ENCODE results near the gene PHC3.

The PHC3 gene

DNA sequence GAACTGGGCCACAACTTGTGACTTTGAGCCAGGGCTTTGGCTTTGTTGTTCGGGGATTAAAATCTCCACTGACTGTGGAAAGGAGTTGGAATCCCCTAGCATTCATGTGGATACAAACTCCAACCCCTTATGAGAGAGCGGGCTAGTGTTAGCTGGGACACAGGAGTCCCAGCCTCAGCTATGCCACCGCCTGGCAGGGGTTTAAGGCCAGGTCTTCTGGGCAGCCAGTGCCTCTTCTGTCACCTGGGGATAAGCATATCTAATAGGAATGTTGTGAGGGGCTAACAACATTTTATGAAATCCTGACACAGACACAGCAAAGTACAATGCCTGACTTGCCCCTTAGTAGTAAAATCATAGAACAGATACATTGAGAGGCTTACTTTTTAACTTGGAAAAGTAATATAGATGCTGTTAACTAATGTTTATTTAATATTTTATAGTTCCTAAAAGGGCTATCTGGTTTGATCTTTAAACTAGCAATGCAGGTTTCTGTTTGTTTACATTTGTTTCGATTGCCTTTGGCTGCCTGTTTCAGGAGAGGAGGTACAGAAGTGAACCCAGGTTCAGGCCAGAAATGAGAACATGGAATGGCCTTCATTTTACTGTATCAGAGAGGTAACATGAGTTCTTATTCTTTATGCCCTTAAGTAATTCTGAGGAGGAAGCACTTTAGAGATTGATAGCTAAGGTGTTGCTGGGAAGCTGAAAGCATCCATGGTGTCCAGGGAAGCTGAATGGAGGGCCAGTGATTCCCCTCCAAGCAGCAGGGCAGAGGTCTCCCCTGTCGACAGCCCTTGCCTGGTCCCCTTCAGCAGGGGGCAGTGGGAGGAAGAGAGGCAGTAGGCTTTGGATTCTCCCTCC lies 135.0 kb downstream of the PHC3 start:
- DNase-seq (ENCODE audit: low read depth in 2 of 3, low spot score in 1 of 3) = no peak

DNA sequence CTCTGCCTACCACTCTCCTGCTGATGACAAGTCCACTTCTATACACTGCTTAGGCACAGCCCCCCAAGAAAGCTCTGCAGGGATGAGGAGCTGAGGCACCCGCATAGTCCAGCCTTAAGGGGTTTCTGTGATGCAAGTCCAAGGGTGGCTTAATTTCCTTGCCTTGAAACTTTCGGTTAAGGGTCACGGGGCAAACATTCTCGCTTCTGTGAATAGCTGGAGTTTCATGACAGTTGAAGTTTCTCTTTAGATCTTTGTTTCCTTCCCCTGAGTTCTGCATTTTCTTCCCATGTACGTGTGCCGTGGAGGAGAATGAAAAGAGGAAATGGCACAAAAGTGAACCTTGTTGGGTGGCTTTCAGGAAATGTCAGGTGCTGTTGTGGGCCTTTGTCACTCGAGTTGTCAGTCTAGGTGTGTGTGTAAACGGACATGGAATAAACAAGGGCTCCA lies 136.7 kb downstream of the PHC3 start:
- DNase-seq (ENCODE audit: low read depth in 2 of 3, low spot score in 1 of 3) = no peak

DNA sequence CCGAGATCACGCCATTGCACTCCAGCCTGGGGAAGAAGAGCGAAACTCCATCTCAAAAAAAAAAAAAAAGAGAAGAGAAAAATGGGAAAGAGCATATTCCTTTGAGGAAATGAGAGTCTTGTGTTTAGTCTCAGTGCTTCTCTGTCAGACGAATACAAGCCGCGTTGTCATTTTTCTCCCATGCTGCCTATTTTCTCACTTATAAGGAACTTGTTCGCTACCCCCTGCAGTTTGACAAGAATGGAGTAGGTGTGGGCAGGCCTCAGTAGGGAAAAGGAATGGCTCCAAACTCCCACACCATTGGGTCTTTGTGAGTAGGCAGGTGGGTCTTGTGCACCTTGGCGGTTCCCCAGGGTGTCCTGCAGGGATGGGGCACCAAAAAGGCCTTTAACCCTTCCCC lies 137.3 kb downstream of the PHC3 start:
- DNase-seq (ENCODE audit: low read depth in 2 of 3, low spot score in 1 of 3) = no peak

DNA sequence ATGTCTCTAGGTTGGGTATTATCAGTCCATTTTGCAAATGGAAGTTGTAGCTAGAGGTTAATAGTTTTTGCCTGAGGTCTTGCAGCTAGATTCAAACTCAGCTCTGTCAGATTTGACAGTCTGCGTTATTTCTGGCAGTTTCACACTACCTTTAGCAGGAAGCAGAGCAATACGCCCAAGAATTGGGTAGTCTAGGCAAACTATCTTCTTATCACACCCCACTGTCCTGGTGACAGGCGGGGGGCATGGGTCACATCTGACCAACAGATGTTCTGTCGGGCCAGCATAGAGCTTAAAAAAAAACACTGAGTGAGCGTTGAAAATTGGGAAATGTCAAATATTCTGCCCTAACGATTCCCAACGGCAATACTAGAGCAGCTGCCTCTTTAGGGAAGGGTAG lies 138.0 kb downstream of the PHC3 start:
- DNase-seq (ENCODE audit: low read depth in 2 of 3, low spot score in 1 of 3) = no peak

DNA sequence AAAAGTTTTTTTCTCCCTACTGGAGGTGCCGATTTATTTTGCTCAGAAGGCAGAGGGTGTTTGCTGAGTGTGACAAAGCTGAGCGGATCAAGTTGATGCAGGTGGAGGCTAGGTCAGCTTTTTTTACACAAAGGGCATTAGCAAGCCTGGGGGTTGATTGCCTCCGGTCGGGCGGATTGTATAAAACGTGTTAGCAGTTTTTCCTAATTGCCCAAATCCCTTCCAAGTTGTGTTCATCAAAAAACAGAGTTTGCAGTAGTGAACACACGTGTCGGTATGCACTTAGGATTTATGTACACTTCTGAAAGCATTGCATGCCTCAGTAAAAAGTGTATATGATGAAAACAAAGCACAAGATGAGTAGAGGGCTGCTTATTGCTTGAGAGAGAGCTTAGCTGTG lies 141.1 kb downstream of the PHC3 start:
- no peak for DNase-seq (ENCODE audit: low read depth in 2 of 3, low spot score in 1 of 3)

DNA sequence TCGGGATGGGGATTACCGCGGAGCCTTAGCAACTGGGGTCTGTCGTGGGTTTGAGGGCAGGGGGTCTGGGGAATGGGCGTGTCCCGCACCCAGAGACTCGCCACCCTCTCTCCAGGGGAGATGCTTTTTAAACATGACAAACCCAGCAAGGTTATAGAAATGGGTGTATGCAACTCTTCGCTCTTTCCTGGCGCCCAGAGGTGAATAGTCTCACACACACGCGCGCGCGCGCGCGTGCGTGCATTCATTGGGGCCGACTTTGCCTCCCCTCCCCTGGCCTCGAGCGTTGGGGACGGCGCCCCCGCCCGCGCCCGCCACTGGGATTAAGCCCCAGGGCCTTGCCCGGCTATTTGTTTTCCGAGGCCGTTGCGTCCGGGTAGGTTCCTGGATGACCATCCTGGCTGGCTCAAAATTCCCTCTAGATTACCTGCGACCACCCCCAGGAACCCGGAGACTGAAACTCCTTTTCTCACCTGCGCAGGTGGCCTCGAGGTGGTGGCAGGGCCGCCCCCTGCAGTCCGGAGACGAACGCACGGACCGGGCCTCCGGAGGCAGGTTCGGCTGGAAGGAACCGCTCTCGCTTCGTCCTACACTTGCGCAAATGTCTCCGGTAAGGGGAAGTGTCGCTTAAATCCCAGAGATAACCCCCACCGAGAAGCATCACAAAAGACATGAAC lies 143.0 kb downstream of the PHC3 start:
- no peak for DNase-seq (ENCODE audit: low read depth in 2 of 3, low spot score in 1 of 3)

Data from stimulated activated CD4-positive, alpha-beta T cell treated with anti-CD3 and anti-CD28 coated beads, Interleukin-12 subunit alpha, Interleukin-12 subunit beta, amount 100 ng/mL, for 48 hours (primary cell).